Central memory CD8-positive, alpha-beta T cell (primary cell): Measurements from ENCODE around the gene COL9A1.

Experiments
- ATAC-seq: fragments of 150-1000 bp; cut with Tn5 transposase; replicated peaks from 2 replicates; pipeline ENCODE4 v1.10.0; 2022; ENCODE audit warnings: mild to moderate bottlenecking, moderate FRiP score, moderate number of reproducible peaks; ENCODE audit not compliant: poor library complexity, severe bottlenecking; ENCODE audit errors: extremely low read depth
- DNase-seq, 2 donors: peaks; one replicate each; pipeline ENCODE4 v3.0.0; 2021; ENCODE audit warnings: low spot score in 2 of 2
- H3K27ac Mint-ChIP-seq: one replicate; pipeline ENCODE4 v1.8.0; 2022; ENCODE audit warnings: low read depth, mild to moderate bottlenecking, moderate library complexity, mixed read lengths
- H3K27me3 Mint-ChIP-seq: one replicate; pipeline ENCODE4 v1.8.0; 2022; ENCODE audit warnings: mixed read lengths
- H3K36me3 Mint-ChIP-seq: one replicate; pipeline ENCODE4 v1.8.0; 2022; ENCODE audit warnings: mild to moderate bottlenecking, moderate library complexity, mixed read lengths; ENCODE audit not compliant: insufficient read depth
- H3K4me1 Mint-ChIP-seq: one replicate; pipeline ENCODE4 v1.8.0; 2022; ENCODE audit warnings: mixed read lengths
- H3K4me3 Mint-ChIP-seq: one replicate; pipeline ENCODE4 v1.8.0; 2022; ENCODE audit warnings: mild to moderate bottlenecking, moderate library complexity, mixed read lengths
- H3K9me3 Mint-ChIP-seq: one replicate; pipeline ENCODE4 v1.8.0; 2022; ENCODE audit warnings: mixed read lengths

Gene COL9A1

GRCh38 chr6:70216767-70217166 is 86.1 kb downstream of the COL9A1 start:
- Mint-ChIP-seq H3K36me3 (no peaks in the 10 kb centered on the region), H3K4me3 (no peak overlapping the region)

GRCh38 chr6:70215460-70216108 is 87.3 kb downstream of the COL9A1 start:
- ATAC-seq (no peak), DNase-seq (no peak)
- H3K9me3 Mint-ChIP-seq: no peaks in the 10 kb centered on the region
- peaks cover 31% of the 10 kb centered on the region for H3K27me3 Mint-ChIP-seq
- H3K27ac Mint-ChIP-seq: no peak overlapping the region
- no peak overlapping the region for H3K4me3 Mint-ChIP-seq
- H3K36me3 Mint-ChIP-seq: no peaks in the 10 kb centered on the region
- no peaks in the 10 kb centered on the region for H3K4me1 Mint-ChIP-seq

More at GRCh38 chr6:70216767-70217166, 86.1 kb downstream of the COL9A1 start:
- ATAC-seq (no peak), DNase-seq (no peak)
- H3K4me1 Mint-ChIP-seq: no peaks in the 10 kb centered on the region
- H3K9me3 Mint-ChIP-seq: no peaks in the 10 kb centered on the region
- peaks cover 31% of the 10 kb centered on the region for H3K27me3 Mint-ChIP-seq
- no peak overlapping the region for H3K27ac Mint-ChIP-seq

- H3K9me3 Mint-ChIP-seq: no peaks in the 10 kb centered on the region
- DNase-seq (no peak), ATAC-seq (no peak)
- no peak overlapping the region for H3K27ac Mint-ChIP-seq
- H3K27me3 Mint-ChIP-seq: peaks cover 16% of the 10 kb centered on the region
- peaks cover 2% of the 10 kb centered on the region for H3K36me3 Mint-ChIP-seq
- no peaks in the 10 kb centered on the region for H3K4me1 Mint-ChIP-seq
- no peak overlapping the region for H3K4me3 Mint-ChIP-seq
Observed at GRCh38 chr6:70210462-70210861, 92.4 kb downstream of the COL9A1 start.

GRCh38 chr6:70208235-70208790 is 94.6 kb downstream of the COL9A1 start:
- Mint-ChIP-seq H3K4me3 (no peak overlapping the region), H3K27me3 (peaks cover 22% of the 10 kb centered on the region), H3K27ac (no peak overlapping the region), H3K9me3 (no peaks in the 10 kb centered on the region), H3K4me1 (no peaks in the 10 kb centered on the region), H3K36me3 (peaks cover 2% of the 10 kb centered on the region)
- DNase-seq (no peak), ATAC-seq (no peak)

GRCh38 chr6:70198785-70199184 is 104.1 kb downstream of the COL9A1 start:
- H3K27ac Mint-ChIP-seq: no peak overlapping the region
- peaks cover 9% of the 10 kb centered on the region for H3K27me3 Mint-ChIP-seq
- H3K36me3 Mint-ChIP-seq: no peaks in the 10 kb centered on the region
- H3K4me3 Mint-ChIP-seq: no peak overlapping the region
- ATAC-seq (no peak), DNase-seq (no peak)
- no peaks in the 10 kb centered on the region for H3K4me1 Mint-ChIP-seq
- no peaks in the 10 kb centered on the region for H3K9me3 Mint-ChIP-seq

GRCh38 chr6:70196531-70196930 is 106.4 kb downstream of the COL9A1 start:
- DNase-seq (no peak), ATAC-seq (no peak)
- Mint-ChIP-seq H3K4me1 (no peaks in the 10 kb centered on the region), H3K27ac (no peak overlapping the region), H3K27me3 (peaks cover 29% of the 10 kb centered on the region), H3K4me3 (no peak overlapping the region), H3K36me3 (no peaks in the 10 kb centered on the region), H3K9me3 (no peaks in the 10 kb centered on the region)

- Mint-ChIP-seq H3K4me1 (no peaks in the 10 kb centered on the region), H3K4me3 (no peak overlapping the region), H3K27me3 (peaks cover 29% of the 10 kb centered on the region), H3K27ac (no peak overlapping the region), H3K9me3 (no peaks in the 10 kb centered on the region), H3K36me3 (peaks cover 2% of the 10 kb centered on the region)
- DNase-seq (no peak), ATAC-seq (no peak)
Observed at GRCh38 chr6:70194421-70194820, 108.5 kb downstream of the COL9A1 start.

- Mint-ChIP-seq H3K9me3 (no peaks in the 10 kb centered on the region), H3K27ac (no peak overlapping the region), H3K36me3 (peaks cover 2% of the 10 kb centered on the region), H3K4me3 (no peak overlapping the region), H3K4me1 (no peaks in the 10 kb centered on the region), H3K27me3 (peaks cover 14% of the 10 kb centered on the region)
- ATAC-seq: no peak
- no peak for DNase-seq
Observed at GRCh38 chr6:70188202-70188601, 114.7 kb downstream of the COL9A1 start.

GRCh38 chr6:70186461-70186860 is 116.4 kb downstream of the COL9A1 start:
- H3K36me3 Mint-ChIP-seq: peaks cover 2% of the 10 kb centered on the region
- H3K9me3 Mint-ChIP-seq: no peaks in the 10 kb centered on the region
- no peak for ATAC-seq
- DNase-seq: no peak
- H3K27ac Mint-ChIP-seq: no peak overlapping the region
- no peak overlapping the region for H3K4me3 Mint-ChIP-seq
- H3K27me3 Mint-ChIP-seq: no peaks in the 10 kb centered on the region
- no peaks in the 10 kb centered on the region for H3K4me1 Mint-ChIP-seq

- Mint-ChIP-seq H3K4me3 (no peak overlapping the region), H3K27me3 (no peaks in the 10 kb centered on the region), H3K9me3 (no peaks in the 10 kb centered on the region), H3K36me3 (no peaks in the 10 kb centered on the region), H3K27ac (no peak overlapping the region), H3K4me1 (no peaks in the 10 kb centered on the region)
- DNase-seq: no peak
- no peak for ATAC-seq
Observed at GRCh38 chr6:70184723-70185122, 118.2 kb downstream of the COL9A1 start.

- Mint-ChIP-seq H3K9me3 (no peaks in the 10 kb centered on the region), H3K27me3 (no peaks in the 10 kb centered on the region), H3K4me1 (no peaks in the 10 kb centered on the region), H3K4me3 (no peak overlapping the region), H3K27ac (no peak overlapping the region), H3K36me3 (no peaks in the 10 kb centered on the region)
- no peak for DNase-seq
- no peak for ATAC-seq
Observed at GRCh38 chr6:70183538-70183937, 119.3 kb downstream of the COL9A1 start.

GRCh38 chr6:70180901-70181599 is 121.8 kb downstream of the COL9A1 start:
- Mint-ChIP-seq H3K4me3 (no peak overlapping the region), H3K4me1 (no peaks in the 10 kb centered on the region), H3K9me3 (no peaks in the 10 kb centered on the region), H3K36me3 (no peaks in the 10 kb centered on the region), H3K27ac (no peak overlapping the region), H3K27me3 (peaks cover 6% of the 10 kb centered on the region)
- no peak for DNase-seq
- ATAC-seq: no peak
